Fibroblast of lung (primary cell): ENCODE measurements around the gene KCNN3. TPM values are rescaled to one million over a fixed set of nuclear protein-coding genes. Genes with fewer than 3 reads are reported as not detected.

Source experiments
- DNase-seq, 2 donors: peaks; one replicate each; pipeline versions ENCODE4 v3.0.0 to v3.0.0-alpha.2; 2010; ENCODE audit warnings: low read depth in 2 of 2
- H2AFZ ChIP-seq: 2 replicates; pipeline ENCODE4 v1.5.1; 2012; ENCODE audit warnings: low read length, control low read depth, inconsistent platforms
- H3K27ac ChIP-seq: 2 replicates; pipeline ENCODE4 v1.5.1; 2011; ENCODE audit warnings: low read length, control low read depth; ENCODE audit not compliant: insufficient read depth
- H3K27me3 ChIP-seq: 2 replicates; pipeline ENCODE4 v1.5.1; 2011; ENCODE audit warnings: mild to moderate bottlenecking, low read length; ENCODE audit not compliant: control insufficient read depth, insufficient read depth
- H3K36me3 ChIP-seq: 2 replicates; pipeline ENCODE4 v1.5.1; 2011; ENCODE audit warnings: low read length; ENCODE audit not compliant: control insufficient read depth, insufficient read depth
- H3K4me1 ChIP-seq: 2 replicates; pipeline ENCODE4 v1.5.1; 2011; ENCODE audit warnings: low read length; ENCODE audit not compliant: control insufficient read depth, insufficient read depth; ENCODE audit errors: extremely low read depth
- H3K4me2 ChIP-seq: 2 replicates; pipeline ENCODE4 v1.5.1; 2011; ENCODE audit warnings: low read length, control low read depth; ENCODE audit not compliant: insufficient read depth; ENCODE audit errors: extremely low read depth
- H3K4me3 ChIP-seq, 4 experiments: fragments of 200-600 bp in 1 of 4; sonication (generic) in 1 of 4; replicated peaks in 1 of 4; 2 replicates each; pipeline ENCODE4 v1.5.1; 2011 to 2016; ENCODE audit warnings: low read length in 4 of 4, low read depth in 3 of 4, mild to moderate bottlenecking in 3 of 4, control low read depth in 2 of 4, inconsistent platforms in 1 of 4, mixed read lengths in 1 of 4; ENCODE audit not compliant: insufficient read depth in 1 of 4; ENCODE audit errors: control extremely low read depth in 1 of 4
- H3K79me2 ChIP-seq: 2 replicates; pipeline ENCODE4 v1.5.1; 2012; ENCODE audit warnings: mild to moderate bottlenecking, low read length, inconsistent platforms; ENCODE audit not compliant: control insufficient read depth, insufficient read depth
- H3K9ac ChIP-seq: 2 replicates; pipeline ENCODE4 v1.5.1; 2011; ENCODE audit warnings: mild to moderate bottlenecking, low read length, control low read depth; ENCODE audit not compliant: insufficient read depth
- H3K9me3 ChIP-seq: 2 replicates; pipeline ENCODE4 v1.5.1; 2012; ENCODE audit warnings: low read depth, low read length; ENCODE audit not compliant: control insufficient read depth, insufficient read depth
- H4K20me1 ChIP-seq: 2 replicates; pipeline ENCODE4 v1.5.1; 2011; ENCODE audit warnings: low read length; ENCODE audit not compliant: control insufficient read depth, insufficient read depth; ENCODE audit errors: extremely low read depth
- CTCF ChIP-seq, 2 donors: IDR thresholded peaks in 1 of 2; conservative IDR thresholded peaks in 1 of 2; 1 replicate in 1 of 2; 2 replicates in 1 of 2; pipeline ENCODE4 v1.5.1; 2011 to 2012; ENCODE audit warnings: low read length in 2 of 2, control low read depth in 1 of 2, inconsistent platforms in 1 of 2, low read depth in 1 of 2, mild to moderate bottlenecking in 1 of 2
- EZH2 ChIP-seq: IDR thresholded peaks from 2 replicates; pipeline ENCODE4 v1.5.1; 2012; ENCODE audit warnings: low read length, control low read depth, mild to moderate bottlenecking; ENCODE audit errors: missing control alignments
- polyA plus RNA-seq, 2 donors: library from polyadenylated mRNA; depleted of rRNA in 1 of 2; stranded (reverse) in 1 of 2; unstranded in 1 of 2; fragments of >200 nt; gene quantifications; 2 replicates each; pipeline ENCODE4 v1.2.1, GENCODE V29; 2011 to 2012; ENCODE audit warnings: missing spikeins in 1 of 2
- total RNA-seq: library from RNA; depleted of rRNA; stranded (reverse); fragments of >200 nt; gene quantifications from 2 replicates; pipeline ENCODE4 v1.2.1, GENCODE V29; 2014

KCNN3 gene
- total and polyA plus RNA-seq, 2 donors (not counting 1 experiment from before 2014, with no cell fraction given) = not detected

- Histone ChIP-seq H3K9ac (no peak overlapping the region), H3K79me2 (no peaks in the 10 kb centered on the region), H3K36me3 (no peaks in the 10 kb centered on the region), H3K9me3 (no peaks in the 10 kb centered on the region), H3K4me3 (no peak overlapping the region), H3K4me2 (no peak overlapping the region), H3K4me1 (no peaks in the 10 kb centered on the region), H2AFZ (no peak overlapping the region), H3K27me3 (no peaks in the 10 kb centered on the region), H3K27ac (no peak overlapping the region), H4K20me1 (no peaks in the 10 kb centered on the region)
- TF ChIP-seq EZH2 (no peak), CTCF (conservative IDR thresholded peaks at IDR 0.05 in 1 of 2, IDR thresholded peaks at IDR 0.05 in 1 of 2; ENCODE audit: low read depth in 1 of 2, low read length in 2 of 2) (no peak)
- DNase-seq = no peak
Observed at GRCh38 chr1:154735061-154735803, 134.8 kb downstream of the KCNN3 start.

GRCh38 chr1:154733621-154734020, 136.5 kb downstream of the KCNN3 start:
- Histone ChIP-seq H3K4me2 (no peak overlapping the region), H3K4me3 (no peak overlapping the region), H4K20me1 (no peaks in the 10 kb centered on the region), H3K27ac (no peak overlapping the region), H3K9ac (no peak overlapping the region), H3K79me2 (no peaks in the 10 kb centered on the region), H3K36me3 (no peaks in the 10 kb centered on the region), H2AFZ (no peak overlapping the region), H3K4me1 (no peaks in the 10 kb centered on the region), H3K27me3 (no peaks in the 10 kb centered on the region), H3K9me3 (no peaks in the 10 kb centered on the region)
- DNase-seq = no peak
- TF ChIP-seq CTCF (conservative IDR thresholded peaks at IDR 0.05 in 1 of 2, IDR thresholded peaks at IDR 0.05 in 1 of 2; ENCODE audit: low read depth in 1 of 2, low read length in 2 of 2) = no peak
- TF ChIP-seq EZH2 = no peak

- Histone ChIP-seq H4K20me1 (no peaks in the 10 kb centered on the region), H3K79me2 (no peaks in the 10 kb centered on the region), H3K4me2 (no peak overlapping the region), H3K4me3 (no peak overlapping the region), H3K27ac (no peak overlapping the region), H3K4me1 (no peaks in the 10 kb centered on the region), H3K27me3 (no peaks in the 10 kb centered on the region), H3K36me3 (no peaks in the 10 kb centered on the region), H3K9ac (no peak overlapping the region), H2AFZ (no peak overlapping the region), H3K9me3 (no peaks in the 10 kb centered on the region)
- DNase-seq = peak in 1 of 2 donors; percentile 76
- TF ChIP-seq CTCF (conservative IDR thresholded peaks at IDR 0.05 in 1 of 2, IDR thresholded peaks at IDR 0.05 in 1 of 2; ENCODE audit: low read depth in 1 of 2, low read length in 2 of 2) (no peak), EZH2 (no peak)
Observed at GRCh38 chr1:154730986-154731489, 139.0 kb downstream of the KCNN3 start.
